ENCODE results near the gene POLR1A. TPM values are rescaled to one million over a fixed set of nuclear protein-coding genes. Genes with fewer than 3 reads are reported as not detected.

The POLR1A gene
- total RNA-seq, 1 donor from 2014 or later, result 32.6 TPM

DNA sequence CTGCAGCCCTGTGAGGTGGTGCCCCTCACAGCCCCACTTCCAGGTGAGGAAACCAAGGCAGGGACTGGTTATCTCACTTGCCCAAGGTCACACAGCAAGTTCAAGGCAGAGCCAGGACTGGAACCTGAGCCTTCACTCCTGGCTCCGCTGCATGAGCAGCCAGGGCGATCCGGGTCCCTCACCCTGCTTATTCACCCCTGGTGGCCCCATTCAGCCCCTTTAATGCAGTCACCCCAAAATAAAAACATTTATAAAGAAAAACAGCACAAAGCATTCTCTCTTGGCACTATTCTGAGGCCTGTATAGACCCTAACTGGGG, 57.3 kb downstream of the POLR1A start:
- H3K4me1 Mint-ChIP-seq (ENCODE audit: low read depth), result no peaks in the 10 kb centered on the region
- peak; percentile 14 for DNase-seq (ENCODE audit: low spot score)
- H3K36me3 Mint-ChIP-seq (ENCODE audit: low read depth), result peaks cover 52% of the 10 kb centered on the region
- no peak overlapping the region for H3K27ac Mint-ChIP-seq (ENCODE audit: unreplicated experiment)
- no peak overlapping the region for H3K4me3 Mint-ChIP-seq (ENCODE audit: unreplicated experiment)
- H3K9me3 Mint-ChIP-seq (ENCODE audit: low read depth), result no peaks in the 10 kb centered on the region
- TF ChIP-seq, protein P1, sequence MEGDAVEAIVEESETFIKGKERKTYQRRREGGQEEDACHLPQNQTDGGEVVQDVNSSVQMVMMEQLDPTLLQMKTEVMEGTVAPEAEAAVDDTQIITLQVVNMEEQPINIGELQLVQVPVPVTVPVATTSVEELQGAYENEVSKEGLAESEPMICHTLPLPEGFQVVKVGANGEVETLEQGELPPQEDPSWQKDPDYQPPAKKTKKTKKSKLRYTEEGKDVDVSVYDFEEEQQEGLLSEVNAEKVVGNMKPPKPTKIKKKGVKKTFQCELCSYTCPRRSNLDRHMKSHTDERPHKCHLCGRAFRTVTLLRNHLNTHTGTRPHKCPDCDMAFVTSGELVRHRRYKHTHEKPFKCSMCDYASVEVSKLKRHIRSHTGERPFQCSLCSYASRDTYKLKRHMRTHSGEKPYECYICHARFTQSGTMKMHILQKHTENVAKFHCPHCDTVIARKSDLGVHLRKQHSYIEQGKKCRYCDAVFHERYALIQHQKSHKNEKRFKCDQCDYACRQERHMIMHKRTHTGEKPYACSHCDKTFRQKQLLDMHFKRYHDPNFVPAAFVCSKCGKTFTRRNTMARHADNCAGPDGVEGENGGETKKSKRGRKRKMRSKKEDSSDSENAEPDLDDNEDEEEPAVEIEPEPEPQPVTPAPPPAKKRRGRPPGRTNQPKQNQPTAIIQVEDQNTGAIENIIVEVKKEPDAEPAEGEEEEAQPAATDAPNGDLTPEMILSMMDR (IDR thresholded peaks at IDR 0.05), result no peak
- H3K27me3 Mint-ChIP-seq (ENCODE audit: low read depth), result no peaks in the 10 kb centered on the region

DNA sequence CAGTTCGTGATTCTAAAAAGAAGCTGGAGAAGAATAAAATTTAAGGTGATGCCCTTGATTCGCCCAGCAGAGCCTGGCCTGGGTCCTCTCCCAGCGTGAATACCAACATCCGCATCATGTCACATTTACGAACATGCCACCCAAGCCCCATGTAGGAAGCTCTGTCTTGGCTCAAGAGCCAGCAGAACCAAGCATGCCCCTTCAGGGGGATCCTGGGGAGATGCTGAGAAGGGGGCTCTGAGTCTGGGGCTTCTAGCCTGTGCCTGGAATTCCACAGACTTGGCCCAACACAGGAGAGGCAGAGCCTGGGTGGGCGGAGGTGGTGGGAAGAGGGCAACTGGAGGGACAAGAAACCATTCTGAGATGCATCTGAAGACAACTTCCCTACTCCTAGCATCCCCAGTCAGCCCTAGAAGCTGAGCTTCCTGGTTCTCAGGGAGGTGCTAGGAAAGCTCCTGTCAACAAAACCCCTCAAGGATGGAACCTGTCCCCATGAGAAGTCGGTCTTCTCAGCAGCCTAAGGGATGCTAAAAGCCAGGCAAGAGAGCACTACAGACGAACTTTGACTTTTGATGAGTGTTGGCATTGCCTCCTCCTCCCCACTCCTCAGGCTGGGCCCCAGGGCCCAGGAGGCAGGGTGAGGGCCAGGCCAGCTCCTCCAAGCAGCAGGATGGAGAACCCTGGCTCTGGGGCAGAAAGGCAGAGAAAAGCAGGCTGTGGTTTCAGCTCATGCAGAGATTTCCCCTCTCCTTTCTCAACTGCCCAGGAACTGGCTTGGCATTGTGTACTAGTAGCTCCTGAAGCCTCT, 57.9 kb downstream of the POLR1A start:
- H3K36me3 Mint-ChIP-seq (ENCODE audit: low read depth), result peaks cover 52% of the 10 kb centered on the region
- no peak overlapping the region for H3K27ac Mint-ChIP-seq (ENCODE audit: unreplicated experiment)
- TF ChIP-seq, protein P1 (IDR thresholded peaks at IDR 0.05), result no peak
- H3K27me3 Mint-ChIP-seq (ENCODE audit: low read depth), result no peaks in the 10 kb centered on the region
- H3K4me1 Mint-ChIP-seq (ENCODE audit: low read depth), result no peaks in the 10 kb centered on the region
- H3K9me3 Mint-ChIP-seq (ENCODE audit: low read depth), result no peaks in the 10 kb centered on the region
- H3K4me3 Mint-ChIP-seq (ENCODE audit: unreplicated experiment), result no peak overlapping the region
- peak; percentile 37 for DNase-seq (ENCODE audit: low spot score)

DNA sequence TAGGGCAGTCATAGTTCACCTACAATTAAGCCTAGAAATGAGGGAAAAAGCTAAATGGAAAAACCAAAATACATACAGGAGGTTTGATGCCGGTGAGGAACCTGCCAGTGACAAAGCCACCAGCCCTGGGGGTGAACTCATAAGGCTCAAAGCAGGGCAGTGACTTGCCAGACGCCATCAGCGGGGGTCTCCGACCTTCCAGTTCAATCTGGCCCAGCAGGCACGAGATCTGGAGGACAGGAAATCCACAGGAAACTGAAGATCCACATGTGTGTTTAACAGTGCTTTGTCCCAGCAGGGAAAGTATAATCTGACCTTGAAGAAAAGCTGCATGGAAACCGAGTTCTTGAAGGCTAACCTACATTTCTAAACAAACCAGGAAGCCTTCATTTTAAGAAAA, 60.1 kb downstream of the POLR1A start:
- TF ChIP-seq, protein P1 (IDR thresholded peaks at IDR 0.05), result no peak
- peak; percentile 22 for DNase-seq (ENCODE audit: low spot score)
- Mint-ChIP-seq H3K4me1 (ENCODE audit: low read depth) (no peaks in the 10 kb centered on the region), H3K9me3 (ENCODE audit: low read depth) (no peaks in the 10 kb centered on the region), H3K27ac (ENCODE audit: unreplicated experiment) (no peak overlapping the region), H3K27me3 (ENCODE audit: low read depth) (no peaks in the 10 kb centered on the region), H3K36me3 (ENCODE audit: low read depth) (peaks cover 60% of the 10 kb centered on the region), H3K4me3 (ENCODE audit: unreplicated experiment) (no peak overlapping the region)

DNA sequence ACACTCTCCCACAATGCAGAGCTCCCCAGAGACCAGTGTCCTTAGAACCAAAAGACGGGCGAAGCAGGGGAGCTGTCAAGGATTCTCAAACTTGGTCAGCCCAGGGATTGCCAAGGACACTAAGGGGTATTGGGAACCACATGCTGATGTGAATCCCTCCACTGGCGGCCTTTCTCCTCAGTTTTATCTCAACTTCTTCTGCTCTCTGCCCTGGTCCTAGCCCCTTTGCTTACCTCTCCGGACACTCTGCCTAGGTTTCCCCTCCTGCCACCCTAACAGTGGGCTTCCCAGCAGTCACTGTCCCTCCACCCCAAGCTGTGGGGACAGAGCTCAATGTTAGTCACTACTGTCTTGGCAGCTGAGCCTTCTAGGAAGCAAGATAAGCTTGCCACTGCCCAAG, 61.1 kb downstream of the POLR1A start:
- H3K4me1 Mint-ChIP-seq (ENCODE audit: low read depth), result no peaks in the 10 kb centered on the region
- TF ChIP-seq, protein P1 (IDR thresholded peaks at IDR 0.05), result no peak
- no peaks in the 10 kb centered on the region for H3K27me3 Mint-ChIP-seq (ENCODE audit: low read depth)
- H3K36me3 Mint-ChIP-seq (ENCODE audit: low read depth), result peaks cover 65% of the 10 kb centered on the region
- no peaks in the 10 kb centered on the region for H3K9me3 Mint-ChIP-seq (ENCODE audit: low read depth)
- DNase-seq (ENCODE audit: low spot score), result peak; percentile 21
- no peak overlapping the region for H3K4me3 Mint-ChIP-seq (ENCODE audit: unreplicated experiment)
- H3K27ac Mint-ChIP-seq (ENCODE audit: unreplicated experiment), result no peak overlapping the region

DNA sequence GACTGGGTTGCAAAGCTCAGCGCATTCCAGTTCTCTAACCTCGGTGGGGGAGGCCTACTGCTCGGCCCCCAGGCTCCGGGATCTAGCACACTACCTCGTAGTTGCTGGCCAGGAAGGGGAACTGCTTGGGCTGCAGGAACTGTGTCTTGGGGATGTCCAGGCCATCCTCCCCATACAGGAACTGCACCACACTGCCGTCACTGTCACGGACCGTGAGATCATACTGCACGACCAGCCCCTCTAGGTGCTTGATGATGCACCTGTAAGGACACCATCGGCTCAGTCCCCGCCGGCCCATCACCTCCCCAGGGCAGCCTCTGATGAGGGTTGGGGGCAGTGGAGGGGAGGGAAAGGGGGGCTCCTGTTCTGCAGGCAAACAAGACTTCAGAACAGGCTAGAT, 61.6 kb downstream of the POLR1A start:
- TF ChIP-seq, protein P1 (IDR thresholded peaks at IDR 0.05), result no peak
- H3K36me3 Mint-ChIP-seq (ENCODE audit: low read depth), result peaks cover 61% of the 10 kb centered on the region
- no peak overlapping the region for H3K27ac Mint-ChIP-seq (ENCODE audit: unreplicated experiment)
- no peaks in the 10 kb centered on the region for H3K27me3 Mint-ChIP-seq (ENCODE audit: low read depth)
- H3K9me3 Mint-ChIP-seq (ENCODE audit: low read depth), result no peaks in the 10 kb centered on the region
- H3K4me3 Mint-ChIP-seq (ENCODE audit: unreplicated experiment), result no peak overlapping the region
- peak; percentile 63 for DNase-seq (ENCODE audit: low spot score)
- H3K4me1 Mint-ChIP-seq (ENCODE audit: low read depth), result no peaks in the 10 kb centered on the region

Data from chondrocyte (in vitro differentiated cells).